Neutrophil (primary cell): ENCODE results near the gene TEAD3.

Source experiments
- H3K27ac ChIP-seq: fragments of 200-600 bp; sonication (generic); 2 replicates; pipeline ENCODE4 v1.5.1; 2016; ENCODE audit warnings: mild to moderate bottlenecking, moderate library complexity
- H3K27me3 ChIP-seq: fragments of 200-600 bp; sonication (generic); 2 replicates; pipeline ENCODE4 v1.6.0; 2016; ENCODE audit warnings: mild to moderate bottlenecking
- H3K36me3 ChIP-seq: fragments of 200-600 bp; sonication (generic); 2 replicates; pipeline ENCODE4 v1.5.1; 2017
- H3K4me1 ChIP-seq, 2 experiments: fragments of 200-600 bp in 1 of 2; sonication (generic) in 1 of 2; 1 replicate in 1 of 2; 2 replicates in 1 of 2; pipeline versions ENCODE4 v1.5.1 to v1.6.1; 2013 to 2016; ENCODE audit warnings: low read depth in 1 of 2, low read length in 1 of 2, mild to moderate bottlenecking in 1 of 2, moderate library complexity in 1 of 2; ENCODE audit not compliant: control insufficient read depth in 1 of 2, insufficient read depth in 1 of 2
- H3K4me3 ChIP-seq, 2 experiments: fragments of 200-600 bp in 1 of 2; sonication (generic) in 1 of 2; 1 replicate in 1 of 2; 2 replicates in 1 of 2; pipeline ENCODE4 v1.5.1; 2013 to 2016; ENCODE audit warnings: low read depth in 1 of 2, low read length in 1 of 2, mild to moderate bottlenecking in 1 of 2, moderate library complexity in 1 of 2
- H3K9me3 ChIP-seq: fragments of 200-600 bp; sonication (generic); 2 replicates; pipeline ENCODE4 v1.5.1; 2016
- TF ChIP-seq, protein P1 (sequence below): fragments of 200-600 bp; sonication (generic); IDR thresholded peaks from 2 replicates; pipeline ENCODE4 v1.5.1; 2016; ENCODE audit warnings: antibody characterized with exemption

Gene TEAD3

DNA sequence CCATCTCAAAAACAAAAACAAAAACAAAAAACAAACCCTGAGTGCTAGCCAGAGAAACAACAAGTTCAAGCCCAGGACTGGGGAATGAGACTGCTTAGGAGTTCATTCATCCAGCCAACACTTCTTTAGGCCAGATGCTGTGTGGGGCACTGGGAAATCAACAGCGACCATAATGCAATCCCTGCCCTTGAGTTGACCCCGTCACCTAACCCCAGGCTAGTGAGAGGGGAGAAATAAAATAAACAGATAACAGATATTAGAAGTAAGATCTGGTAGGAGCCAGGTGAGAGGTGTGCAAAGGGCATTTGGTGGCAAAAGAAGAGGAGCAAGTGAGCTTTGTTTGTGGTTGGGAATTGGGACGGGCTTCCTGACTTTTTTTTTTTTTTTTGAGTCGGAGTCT lies 33.6 kb downstream of the TEAD3 start:
- TF ChIP-seq, protein P1, sequence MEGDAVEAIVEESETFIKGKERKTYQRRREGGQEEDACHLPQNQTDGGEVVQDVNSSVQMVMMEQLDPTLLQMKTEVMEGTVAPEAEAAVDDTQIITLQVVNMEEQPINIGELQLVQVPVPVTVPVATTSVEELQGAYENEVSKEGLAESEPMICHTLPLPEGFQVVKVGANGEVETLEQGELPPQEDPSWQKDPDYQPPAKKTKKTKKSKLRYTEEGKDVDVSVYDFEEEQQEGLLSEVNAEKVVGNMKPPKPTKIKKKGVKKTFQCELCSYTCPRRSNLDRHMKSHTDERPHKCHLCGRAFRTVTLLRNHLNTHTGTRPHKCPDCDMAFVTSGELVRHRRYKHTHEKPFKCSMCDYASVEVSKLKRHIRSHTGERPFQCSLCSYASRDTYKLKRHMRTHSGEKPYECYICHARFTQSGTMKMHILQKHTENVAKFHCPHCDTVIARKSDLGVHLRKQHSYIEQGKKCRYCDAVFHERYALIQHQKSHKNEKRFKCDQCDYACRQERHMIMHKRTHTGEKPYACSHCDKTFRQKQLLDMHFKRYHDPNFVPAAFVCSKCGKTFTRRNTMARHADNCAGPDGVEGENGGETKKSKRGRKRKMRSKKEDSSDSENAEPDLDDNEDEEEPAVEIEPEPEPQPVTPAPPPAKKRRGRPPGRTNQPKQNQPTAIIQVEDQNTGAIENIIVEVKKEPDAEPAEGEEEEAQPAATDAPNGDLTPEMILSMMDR, result no peak

DNA sequence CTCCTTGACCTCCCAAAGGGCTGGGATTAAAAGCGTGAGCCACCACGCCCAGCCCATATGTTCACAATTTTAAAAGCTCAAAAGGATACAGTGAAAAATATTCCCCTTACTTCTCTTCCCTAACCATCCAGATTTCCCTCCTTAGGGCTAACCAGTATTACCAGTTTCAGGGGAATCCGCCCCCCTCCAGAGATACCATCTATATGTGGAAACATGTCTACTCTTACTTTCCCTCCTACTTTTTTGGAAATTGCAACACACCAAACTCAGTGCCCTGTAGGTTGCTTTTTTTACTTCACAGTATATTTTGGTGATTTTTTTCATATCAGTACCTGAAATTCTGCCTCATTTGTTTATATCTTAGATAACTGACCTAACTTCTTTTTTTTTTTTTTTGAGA lies 35.6 kb downstream of the TEAD3 start:
- peaks cover 42% of the 10 kb centered on the region for H3K36me3 ChIP-seq
- no peaks in the 10 kb centered on the region for H3K4me1 ChIP-seq
- TF ChIP-seq, protein P1, result no peak
- H3K9me3 ChIP-seq, result no peaks in the 10 kb centered on the region
- no peak overlapping the region for H3K27ac ChIP-seq
- no peak overlapping the region for H3K4me3 ChIP-seq
- H3K27me3 ChIP-seq, result no peaks in the 10 kb centered on the region

More for the DNA sequence above, 33.6 kb downstream of the TEAD3 start:
- H3K4me3 ChIP-seq, result no peak overlapping the region
- no peak overlapping the region for H3K27ac ChIP-seq
- H3K36me3 ChIP-seq, result peaks cover 33% of the 10 kb centered on the region
- no peaks in the 10 kb centered on the region for H3K9me3 ChIP-seq
- peaks cover 6 to 8% of the 10 kb centered on the region in 2 experiments for H3K4me1 ChIP-seq
- H3K27me3 ChIP-seq, result no peaks in the 10 kb centered on the region

DNA sequence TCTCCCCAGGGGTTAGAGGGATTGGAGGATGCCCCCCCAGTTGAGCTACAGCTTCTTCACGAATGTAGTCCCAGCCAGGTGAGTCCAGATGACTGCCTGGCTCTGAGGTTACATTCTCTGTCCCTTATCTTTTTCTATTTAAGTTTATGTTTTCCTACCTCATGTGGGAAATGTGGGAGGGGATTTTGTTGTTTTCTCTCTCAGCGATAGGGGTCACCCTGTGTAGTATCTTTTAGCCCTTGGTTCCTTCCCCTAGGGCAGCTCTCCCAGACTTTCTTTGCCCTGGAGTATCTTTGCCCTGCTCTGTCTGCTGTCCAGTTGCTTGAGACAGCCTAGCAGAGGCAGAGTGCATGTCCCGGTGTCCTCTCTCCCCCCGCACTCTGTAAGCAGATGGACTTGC lies 39.0 kb downstream of the TEAD3 start:
- TF ChIP-seq, protein P1, result no peak
- peaks cover 18 to 21% of the 10 kb centered on the region in 2 experiments for H3K4me1 ChIP-seq
- peaks cover 32% of the 10 kb centered on the region for H3K36me3 ChIP-seq
- no peak overlapping the region for H3K4me3 ChIP-seq
- no peak overlapping the region for H3K27ac ChIP-seq
- no peaks in the 10 kb centered on the region for H3K9me3 ChIP-seq
- no peaks in the 10 kb centered on the region for H3K27me3 ChIP-seq

DNA sequence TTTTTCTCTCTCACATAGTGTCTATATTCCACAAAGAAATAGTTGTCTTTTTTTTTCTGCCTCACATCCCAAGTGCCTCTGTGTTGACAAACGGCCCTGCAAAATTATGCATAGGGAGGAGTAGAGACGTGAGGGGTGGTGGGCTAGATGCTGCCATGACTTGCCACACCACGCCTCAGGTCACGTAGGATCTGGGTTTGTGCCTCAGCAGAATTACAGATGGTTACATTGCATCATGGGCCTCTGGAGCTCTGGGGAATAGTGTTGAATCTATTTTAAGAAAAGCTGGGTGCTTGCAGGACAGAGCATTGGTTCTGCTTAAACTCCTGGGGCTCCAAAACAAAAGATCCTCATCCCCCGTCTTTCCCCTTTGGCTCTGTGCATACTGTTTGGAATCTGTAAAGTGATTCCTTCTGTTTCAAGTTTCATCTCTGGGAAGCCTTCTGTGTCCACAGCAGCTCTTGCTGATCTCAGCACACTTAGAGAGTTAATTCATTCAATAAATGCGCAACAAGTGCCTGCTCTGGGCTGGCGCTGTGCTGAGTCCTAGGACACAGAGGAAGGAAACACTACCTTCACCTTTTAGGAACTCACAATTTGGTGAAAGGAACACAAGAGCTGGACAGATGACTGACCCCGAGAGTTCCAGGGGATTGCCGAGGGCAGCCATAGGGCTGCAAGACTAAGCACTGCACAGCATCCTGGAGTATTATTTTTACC lies 42.3 kb downstream of the TEAD3 start:
- H3K4me1 ChIP-seq, result peaks cover 33 to 36% of the 10 kb centered on the region in 2 experiments
- H3K4me3 ChIP-seq, result no peak overlapping the region
- TF ChIP-seq, protein P1, result no peak
- peaks cover 14% of the 10 kb centered on the region for H3K36me3 ChIP-seq
- no peaks in the 10 kb centered on the region for H3K27me3 ChIP-seq
- H3K9me3 ChIP-seq, result no peaks in the 10 kb centered on the region
- H3K27ac ChIP-seq, result no peak overlapping the region

DNA sequence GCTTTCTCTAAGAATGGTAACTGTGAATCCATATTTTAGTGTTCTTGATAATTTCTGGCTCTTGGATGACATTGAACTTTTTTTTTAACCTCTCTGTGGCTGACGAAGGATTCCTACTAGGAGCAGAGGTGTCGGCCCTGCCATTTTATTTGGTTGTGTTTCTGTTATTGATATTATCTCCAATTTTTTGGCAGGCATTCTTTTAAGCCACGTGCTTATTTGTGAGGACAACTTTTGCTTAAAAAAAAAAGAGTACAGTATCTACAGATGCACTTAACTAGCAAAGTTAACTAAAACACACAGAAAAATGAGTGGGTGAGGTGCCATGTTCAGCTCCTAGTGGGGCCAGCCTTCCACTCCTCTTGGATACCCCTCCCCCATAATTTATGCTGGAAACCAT lies 43.6 kb downstream of the TEAD3 start:
- no peak overlapping the region for H3K27ac ChIP-seq
- H3K4me3 ChIP-seq, result peak overlapping the region; percentile 76 to 82
- H3K4me1 ChIP-seq, result peaks cover 36 to 42% of the 10 kb centered on the region in 2 experiments
- no peaks in the 10 kb centered on the region for H3K9me3 ChIP-seq
- H3K36me3 ChIP-seq, result peaks cover 8% of the 10 kb centered on the region
- no peaks in the 10 kb centered on the region for H3K27me3 ChIP-seq
- TF ChIP-seq, protein P1, result no peak
